ENCODE data around the gene WDR12. TPM values are rescaled to one million over a fixed set of nuclear protein-coding genes. Genes with fewer than 3 reads are reported as not detected.

WDR12 gene
- total RNA-seq, 2 experiments from 2014 or later, result 38.4 to 91.4 TPM

DNA sequence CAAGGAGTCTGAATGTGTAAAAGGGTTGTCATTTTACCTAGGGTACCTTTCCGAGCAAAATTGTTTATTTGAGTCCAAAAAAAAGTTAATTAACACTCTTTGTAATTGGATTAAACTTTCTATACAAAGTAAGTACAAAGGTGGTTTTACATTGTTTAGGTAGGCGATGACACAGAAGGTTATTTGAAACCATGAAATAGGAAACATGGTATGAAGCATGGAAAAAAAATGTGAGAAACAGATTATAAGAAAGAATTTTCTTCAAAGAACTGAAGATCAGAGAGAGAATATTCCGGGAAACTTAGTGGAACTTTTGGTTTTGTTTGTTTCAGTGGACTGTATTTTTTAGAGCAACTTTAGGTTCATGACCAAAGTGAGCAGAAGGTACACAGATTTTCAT, 33.3 kb upstream of the WDR12 start:
- no TSS peak for BruUV-seq (replicated peaks)
- POLR2A ChIA-PET, result interaction anchor here (0.6 kb wide), 1 partner anchor 221 kb away, joined by 5 read pairs; no protein-coding TSS in a partner anchor
- no peaks in the 10 kb centered on the region for H4K20me1 ChIP-seq (ENCODE audit: insufficient read depth, low read length)
- H3K4me2 ChIP-seq (ENCODE audit: low read length), result no peak overlapping the region
- H2AFZ ChIP-seq (ENCODE audit: low read length), result no peak overlapping the region
- H3K9me2 ChIP-seq (ENCODE audit: insufficient read depth, low read length), result no peaks in the 10 kb centered on the region; the same call in 1 of the 2 replicates
- H3K9me3 ChIP-seq (ENCODE audit: low read length), result peaks cover 6% of the 10 kb centered on the region; the same call in 1 of the 2 replicates
- no peak overlapping the region for H3K27ac ChIP-seq (ENCODE audit: low read depth, low read length, poor library complexity, severe bottlenecking)
- no peaks in the 10 kb centered on the region for H3K79me2 ChIP-seq (ENCODE audit: insufficient read depth, low read depth, low read length)
- no peak overlapping the region for H3K4me3 ChIP-seq (ENCODE audit: low read depth, low read length, poor library complexity, severe bottlenecking)
- DNase-seq (ENCODE audit: low spot score), result no peak
- CTCF ChIA-PET (ENCODE audit: unreplicated experiment), result no interaction called here
- no peaks in the 10 kb centered on the region for H3K36me3 ChIP-seq (ENCODE audit: insufficient read depth, low read length)
- TF ChIP-seq, protein P1, sequence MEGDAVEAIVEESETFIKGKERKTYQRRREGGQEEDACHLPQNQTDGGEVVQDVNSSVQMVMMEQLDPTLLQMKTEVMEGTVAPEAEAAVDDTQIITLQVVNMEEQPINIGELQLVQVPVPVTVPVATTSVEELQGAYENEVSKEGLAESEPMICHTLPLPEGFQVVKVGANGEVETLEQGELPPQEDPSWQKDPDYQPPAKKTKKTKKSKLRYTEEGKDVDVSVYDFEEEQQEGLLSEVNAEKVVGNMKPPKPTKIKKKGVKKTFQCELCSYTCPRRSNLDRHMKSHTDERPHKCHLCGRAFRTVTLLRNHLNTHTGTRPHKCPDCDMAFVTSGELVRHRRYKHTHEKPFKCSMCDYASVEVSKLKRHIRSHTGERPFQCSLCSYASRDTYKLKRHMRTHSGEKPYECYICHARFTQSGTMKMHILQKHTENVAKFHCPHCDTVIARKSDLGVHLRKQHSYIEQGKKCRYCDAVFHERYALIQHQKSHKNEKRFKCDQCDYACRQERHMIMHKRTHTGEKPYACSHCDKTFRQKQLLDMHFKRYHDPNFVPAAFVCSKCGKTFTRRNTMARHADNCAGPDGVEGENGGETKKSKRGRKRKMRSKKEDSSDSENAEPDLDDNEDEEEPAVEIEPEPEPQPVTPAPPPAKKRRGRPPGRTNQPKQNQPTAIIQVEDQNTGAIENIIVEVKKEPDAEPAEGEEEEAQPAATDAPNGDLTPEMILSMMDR (conservative IDR thresholded peaks at IDR 0.05; ENCODE audit: low read length), result no peak
- no peak for TF ChIP-seq EZH2phosphoT487 (IDR thresholded peaks at IDR 0.05; ENCODE audit: borderline replicate concordance, low read depth, low read length)
- H3K4me1 ChIP-seq (ENCODE audit: insufficient read depth, low read length, poor library complexity, severe bottlenecking), result no peaks in the 10 kb centered on the region
- intact Hi-C loops (cut with micrococcal nuclease; ENCODE audit: unreplicated experiment), result no loop called here

DNA sequence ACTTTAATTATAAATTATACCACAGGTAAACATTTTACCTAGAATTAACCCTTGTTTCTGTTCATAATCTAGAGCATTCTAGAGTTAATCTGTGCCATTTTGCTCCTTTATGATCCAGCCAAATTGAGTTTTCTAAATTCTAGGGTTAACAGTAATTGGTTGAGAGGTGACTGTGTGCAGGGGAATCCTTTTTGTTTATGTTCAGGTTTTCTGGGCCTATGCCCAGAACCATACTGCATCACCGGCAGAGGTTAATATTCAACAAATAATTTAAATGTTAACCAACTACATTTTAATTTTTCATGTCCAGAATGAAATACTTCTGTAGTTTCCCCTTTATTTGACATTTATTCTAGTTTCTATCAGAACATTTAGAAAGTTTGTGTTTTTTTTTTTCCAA, 32.9 kb upstream of the WDR12 start:
- Histone ChIP-seq H3K4me1 (ENCODE audit: insufficient read depth, low read length, poor library complexity, severe bottlenecking) (no peaks in the 10 kb centered on the region), H3K27ac (ENCODE audit: low read depth, low read length, poor library complexity, severe bottlenecking) (no peak overlapping the region), H3K9me3 (ENCODE audit: low read length) (peaks cover 6% of the 10 kb centered on the region; the same call in 1 of the 2 replicates), H4K20me1 (ENCODE audit: insufficient read depth, low read length) (no peaks in the 10 kb centered on the region), H3K4me2 (ENCODE audit: low read length) (no peak overlapping the region), H3K9me2 (ENCODE audit: insufficient read depth, low read length) (no peaks in the 10 kb centered on the region; the same call in 1 of the 2 replicates), H3K36me3 (ENCODE audit: insufficient read depth, low read length) (no peaks in the 10 kb centered on the region), H3K4me3 (ENCODE audit: low read depth, low read length, poor library complexity, severe bottlenecking) (no peak overlapping the region), H2AFZ (ENCODE audit: low read length) (no peak overlapping the region), H3K79me2 (ENCODE audit: insufficient read depth, low read depth, low read length) (no peaks in the 10 kb centered on the region)
- intact Hi-C loops (cut with micrococcal nuclease; ENCODE audit: unreplicated experiment), result no loop called here
- TF ChIP-seq, protein P1 (conservative IDR thresholded peaks at IDR 0.05; ENCODE audit: low read length), result no peak
- no peak for TF ChIP-seq EZH2phosphoT487 (IDR thresholded peaks at IDR 0.05; ENCODE audit: borderline replicate concordance, low read depth, low read length)
- DNase-seq (ENCODE audit: low spot score), result no peak
- CTCF ChIA-PET (ENCODE audit: unreplicated experiment), result no interaction called here
- POLR2A ChIA-PET, result interaction anchor here (0.6 kb wide), 1 partner anchor 221 kb away, joined by 5 read pairs; no protein-coding TSS in a partner anchor
- no TSS peak for BruUV-seq (replicated peaks)

DNA sequence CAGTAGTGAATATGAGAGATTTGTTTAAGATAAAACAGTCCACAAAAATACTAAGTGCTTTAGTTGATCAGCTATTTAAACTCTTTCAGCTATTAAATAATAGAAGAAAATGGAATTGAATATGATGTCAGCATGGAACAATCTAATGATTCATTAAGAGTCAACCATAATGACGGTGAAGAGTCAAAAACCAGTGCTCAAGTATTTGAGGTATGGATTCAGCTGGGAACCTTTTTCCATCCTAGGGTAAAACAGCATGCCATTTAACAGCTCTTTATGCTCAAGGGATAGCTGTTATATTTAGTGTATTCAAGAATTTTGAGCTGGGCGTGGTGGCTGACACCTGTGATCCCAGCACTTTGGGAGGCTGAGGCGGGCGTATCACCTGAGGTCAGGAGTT, 30.3 kb upstream of the WDR12 start:
- H3K4me2 ChIP-seq (ENCODE audit: low read length), result no peak overlapping the region
- no peak overlapping the region for H3K4me3 ChIP-seq (ENCODE audit: low read depth, low read length, poor library complexity, severe bottlenecking)
- no TSS peak for BruUV-seq (replicated peaks)
- H3K27ac ChIP-seq (ENCODE audit: low read depth, low read length, poor library complexity, severe bottlenecking), result no peak overlapping the region
- no peaks in the 10 kb centered on the region for H3K79me2 ChIP-seq (ENCODE audit: insufficient read depth, low read depth, low read length)
- H4K20me1 ChIP-seq (ENCODE audit: insufficient read depth, low read length), result no peaks in the 10 kb centered on the region
- CTCF ChIA-PET (ENCODE audit: unreplicated experiment), result no interaction called here
- peaks cover 6% of the 10 kb centered on the region; the same call in 1 of the 2 replicates for H3K9me3 ChIP-seq (ENCODE audit: low read length)
- H2AFZ ChIP-seq (ENCODE audit: low read length), result no peak overlapping the region
- intact Hi-C loops (cut with micrococcal nuclease; ENCODE audit: unreplicated experiment), result no loop called here
- no peaks in the 10 kb centered on the region for H3K4me1 ChIP-seq (ENCODE audit: insufficient read depth, low read length, poor library complexity, severe bottlenecking)
- no peaks in the 10 kb centered on the region; the same call in 1 of the 2 replicates for H3K9me2 ChIP-seq (ENCODE audit: insufficient read depth, low read length)
- POLR2A ChIA-PET, result interaction anchor here (0.6 to 0.7 kb wide), 3 partner anchors 298 to 531 kb away, joined by 3 to 4 read pairs (median 3); no protein-coding TSS in a partner anchor
- no peaks in the 10 kb centered on the region for H3K36me3 ChIP-seq (ENCODE audit: insufficient read depth, low read length)
- no peak for TF ChIP-seq EZH2phosphoT487 (IDR thresholded peaks at IDR 0.05; ENCODE audit: borderline replicate concordance, low read depth, low read length)
- TF ChIP-seq, protein P1 (conservative IDR thresholded peaks at IDR 0.05; ENCODE audit: low read length), result no peak
- no peak for DNase-seq (ENCODE audit: low spot score)

Measured in OCI-LY7 (cell line).